K562 (cell line): Measurements from ENCODE around the gene UBE2D2. TPM values are rescaled to one million over a fixed set of nuclear protein-coding genes. Genes with fewer than 3 reads are reported as not detected.

Experiments used
- ATAC-seq: fragments of 200-7000 bp; cut with Tn5 transposase; 3 replicates; pipeline ENCODE4 v1.9.1; 2020; ENCODE audit warnings: moderate library complexity
- BruUV-seq: library from RNA; stranded (reverse); fragments of 400-500 nt; replicated peaks from 2 replicates; lab custom pipeline; 2021; lab: Mats Ljungman, UMichigan
- CTCF ChIA-PET: fragments of 300-600 bp; formaldehyde crosslinking; extraction: SDS; loops from one replicate; lab custom pipeline; 2021; ENCODE audit warnings: low intra/inter-chr PET ratio; lab: Yijun Ruan, JAX
- POLR2A ChIA-PET: fragments of 300-600, 350-650 bp; sonication (Branson Sonifier 250); formaldehyde crosslinking; extraction: SDS; loops from one replicate; lab custom pipeline; 2021; ENCODE audit warnings: antibody characterized with exemption, inconsistent platforms; lab: Yijun Ruan, JAX
- DNase-seq, 4 experiments: peaks; one replicate each; pipeline versions ENCODE4 v3.0.0 to v3.0.0-alpha.2; 2011 to 2018; ENCODE audit warnings: low spot score in 3 of 4, mixed read lengths in 3 of 4; ENCODE audit errors: extremely low read depth in 1 of 4
- FAIRE-seq: peaks from 2 replicates; lab custom pipeline; 2011; peaks lifted over from hg19 to GRCh38; lab: Jason Lieb, UNC
- H2AFZ ChIP-seq: 2 replicates; pipeline ENCODE4 v1.6.0; 2011; ENCODE audit warnings: low read depth, low read length, control low read depth, inconsistent platforms
- H3K27ac ChIP-seq: fragments of 200-600 bp; 3 replicates; pipeline ENCODE4 v1.8.0; 2011; ENCODE audit warnings: low read depth, mild to moderate bottlenecking, control low read depth, inconsistent platforms, low read length, moderate library complexity, mixed read lengths; ENCODE audit errors: extremely low read depth
- H3K27me3 ChIP-seq, 2 experiments: fragments of 300-600 bp in 1 of 2; 2 replicates in 1 of 2; 3 replicates in 1 of 2; pipeline versions ENCODE4 v1.6.0 to v1.8.0; 2011; ENCODE audit warnings: inconsistent platforms in 2 of 2, low read length in 2 of 2, mild to moderate bottlenecking in 1 of 2, mixed read lengths in 1 of 2, moderate library complexity in 1 of 2; ENCODE audit not compliant: control insufficient read depth in 2 of 2, insufficient read depth in 2 of 2
- H3K36me3 ChIP-seq: fragments of 300-600 bp; 3 replicates; pipeline ENCODE4 v1.8.0; 2011; ENCODE audit warnings: mild to moderate bottlenecking, low read length, inconsistent platforms; ENCODE audit not compliant: control insufficient read depth, insufficient read depth
- H3K4me1 ChIP-seq, 2 experiments: fragments of 200-600 bp in 1 of 2; replicated peaks in 1 of 2; 2 replicates in 1 of 2; 3 replicates in 1 of 2; pipeline versions ENCODE4 v1.5.1 to v1.8.0; 2011; ENCODE audit warnings: inconsistent platforms in 2 of 2, low read length in 2 of 2, mild to moderate bottlenecking in 1 of 2, mixed read lengths in 1 of 2, moderate library complexity in 1 of 2; ENCODE audit not compliant: control insufficient read depth in 2 of 2, insufficient read depth in 2 of 2
- H3K4me2 ChIP-seq: 2 replicates; pipeline ENCODE4 v1.6.1; 2011; ENCODE audit warnings: low read length, control low read depth, inconsistent platforms, mixed read lengths; ENCODE audit not compliant: insufficient read depth
- H3K4me3 ChIP-seq: fragments of 200-600 bp; sonication (generic), shearing (Covaris generic); 2 replicates; pipeline ENCODE4 v1.5.1; 2016; ENCODE audit warnings: control low read depth, inconsistent platforms
- H3K79me2 ChIP-seq: fragments of 200-600 bp; 3 replicates; pipeline ENCODE4 v1.8.0; 2011; ENCODE audit warnings: low read length, inconsistent platforms; ENCODE audit not compliant: control insufficient read depth, insufficient read depth
- H3K9ac ChIP-seq, 2 experiments: 2 replicates each; pipeline versions ENCODE4 v1.6.0 to v1.6.1; 2011; ENCODE audit warnings: low read depth in 2 of 2, low read length in 2 of 2, control low read depth in 1 of 2, inconsistent platforms in 1 of 2, mild to moderate bottlenecking in 1 of 2, mixed read lengths in 1 of 2; ENCODE audit not compliant: insufficient read depth in 1 of 2
- H3K9me1 ChIP-seq: one replicate; pipeline ENCODE4 v1.6.0; 2011; ENCODE audit warnings: inconsistent platforms, mild to moderate bottlenecking, low read length, moderate library complexity; ENCODE audit not compliant: control insufficient read depth, insufficient read depth
- H3K9me3 ChIP-seq: replicated peaks from 2 replicates; pipeline ENCODE4 v1.5.1; 2011; ENCODE audit warnings: low read depth, low read length, inconsistent platforms; ENCODE audit not compliant: control insufficient read depth, insufficient read depth
- H4K20me1 ChIP-seq: replicated peaks from 2 replicates; pipeline ENCODE4 v1.6.1; 2011; ENCODE audit warnings: low read length, inconsistent platforms, mixed read lengths; ENCODE audit not compliant: control insufficient read depth, insufficient read depth
- KAT7 ChIP-seq: sonication (generic); formaldehyde crosslinking; IDR thresholded peaks from 2 replicates; pipeline ENCODE4 v1.8.0; 2022; ENCODE audit warnings: missing genetic modification reagents, mild to moderate bottlenecking, borderline replicate concordance
- MBD1 ChIP-seq: fragments of 250-450 bp; sonication (Bioruptor Pico); IDR thresholded peaks from 2 replicates; pipeline ENCODE4 v1.8.0; 2022; ENCODE audit warnings: inconsistent platforms
- PYGO2 ChIP-seq: fragments of 450-650 bp; IDR thresholded peaks from 2 replicates; pipeline ENCODE4 v1.6.1; 2016; ENCODE audit warnings: mild to moderate bottlenecking, missing genetic modification characterization, moderate library complexity, missing compliant biosample characterization
- SNIP1 ChIP-seq: fragments of 450-650 bp; IDR thresholded peaks from 2 replicates; pipeline ENCODE4 v1.7.1; 2017; ENCODE audit warnings: low read depth, mild to moderate bottlenecking
- TCF15 ChIP-seq: fragments of 250-450 bp; sonication (Bioruptor Pico); IDR thresholded peaks from 2 replicates; pipeline ENCODE4 v1.8.0; 2022; ENCODE audit warnings: moderate library complexity, mild to moderate bottlenecking, inconsistent platforms
- WGBS: fragments of 100-300 bp; shearing (Covaris generic); methylation state at CpG from one replicate; pipeline ENCODE4 v1.1.6; 2016; ENCODE audit warnings: low coverage, mixed read lengths; ENCODE audit not compliant: insufficient coverage; ENCODE audit errors: missing lambda C conversion rate; 5-methylcytosine and 5-hydroxymethylcytosine counted together
- in situ Hi-C: fragments of 300-500 bp; cut with MboI; formaldehyde crosslinking; loops from 4 replicates; pipeline ENCODE4 v1.15.0; 2018; ENCODE audit warnings: inconsistent platforms, mixed read lengths
- intact Hi-C: fragments of 100-400 bp; cut with micrococcal nuclease; formaldehyde crosslinking; loops from 2 replicates; pipeline ENCODE4 v1.14.2; 2022
- polyA plus RNA-seq, 8 experiments: library from polyadenylated mRNA; depleted of rRNA in 4 of 8; stranded (reverse) in 5 of 8; unstranded in 3 of 8; fragments of >200 nt; fragmentation: Nextera tagmentation in 2 of 8; fragmentation: Illumina TruSeq in 1 of 8; extraction: Ambion mirVana in 2 of 8; extraction: Trizol in 1 of 8; gene quantifications; 2 replicates each; pipeline versions ENCODE4 v1.2.1 to v1.2.3, GENCODE V29; 2011 to 2014; ENCODE audit warnings: inconsistent platforms in 1 of 8, missing spikeins in 1 of 8
- total RNA-seq, 7 experiments: library from RNA; depleted of rRNA in 6 of 7; stranded (reverse); fragments of >200 nt in 6 of 7; fragmentation: Illumina TruSeq in 2 of 7; extraction: Trizol in 2 of 7; gene quantifications; 2 replicates each; pipeline versions ENCODE4 v1.2.1 to v1.2.3, GENCODE V29; 2011 to 2021; ENCODE audit warnings: low replicate concordance in 1 of 7
- TF ChIP-seq, protein P1 (sequence below): fragments of 250-450 bp; sonication (Bioruptor Pico); IDR thresholded peaks from 2 replicates; pipeline ENCODE4 v1.4.0; 2020; ENCODE audit warnings: mild to moderate bottlenecking, moderate library complexity

Gene UBE2D2
- total and polyA plus RNA-seq, 9 of the 15 experiments (the other 6 are each of a cell fraction or from before 2014, with no cell fraction given), result 53.6 to 198 (median 122) TPM

DNA sequence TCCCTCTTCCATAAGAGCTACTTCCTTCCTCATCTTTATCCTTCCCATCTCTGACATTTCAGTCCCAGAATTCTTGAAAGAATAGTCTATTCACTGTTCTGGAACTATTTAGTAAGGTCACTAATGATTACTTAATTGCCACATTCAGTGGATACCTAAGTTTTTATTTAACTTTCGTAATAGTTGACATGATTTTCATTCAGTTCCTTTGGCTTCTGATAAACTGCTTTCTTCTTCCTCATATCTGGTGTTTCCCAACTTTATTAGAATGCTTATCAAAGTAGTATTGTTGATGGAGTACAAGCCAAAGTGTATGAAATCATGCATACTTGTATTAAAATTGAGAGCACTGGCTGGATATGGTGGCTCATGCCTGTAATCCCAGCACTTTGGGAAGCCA is 10.8 kb downstream of the UBE2D2 start:
- no peak overlapping the region for H3K4me3 ChIP-seq
- FAIRE-seq (no peak), DNase-seq (no peak), ATAC-seq (no peak)
- no peak overlapping the region for H2AFZ ChIP-seq
- TF ChIP-seq PYGO2 (tag) (no peak), MBD1 (0 out of 2 replicates have a peak, but pooled peaks have one; percentile 25), SNIP1 (no peak), KAT7 (CRISPR knock-in tag) (no peak), TCF15 (CRISPR knock-in tag) (no peak)
- TF ChIP-seq, protein P1, sequence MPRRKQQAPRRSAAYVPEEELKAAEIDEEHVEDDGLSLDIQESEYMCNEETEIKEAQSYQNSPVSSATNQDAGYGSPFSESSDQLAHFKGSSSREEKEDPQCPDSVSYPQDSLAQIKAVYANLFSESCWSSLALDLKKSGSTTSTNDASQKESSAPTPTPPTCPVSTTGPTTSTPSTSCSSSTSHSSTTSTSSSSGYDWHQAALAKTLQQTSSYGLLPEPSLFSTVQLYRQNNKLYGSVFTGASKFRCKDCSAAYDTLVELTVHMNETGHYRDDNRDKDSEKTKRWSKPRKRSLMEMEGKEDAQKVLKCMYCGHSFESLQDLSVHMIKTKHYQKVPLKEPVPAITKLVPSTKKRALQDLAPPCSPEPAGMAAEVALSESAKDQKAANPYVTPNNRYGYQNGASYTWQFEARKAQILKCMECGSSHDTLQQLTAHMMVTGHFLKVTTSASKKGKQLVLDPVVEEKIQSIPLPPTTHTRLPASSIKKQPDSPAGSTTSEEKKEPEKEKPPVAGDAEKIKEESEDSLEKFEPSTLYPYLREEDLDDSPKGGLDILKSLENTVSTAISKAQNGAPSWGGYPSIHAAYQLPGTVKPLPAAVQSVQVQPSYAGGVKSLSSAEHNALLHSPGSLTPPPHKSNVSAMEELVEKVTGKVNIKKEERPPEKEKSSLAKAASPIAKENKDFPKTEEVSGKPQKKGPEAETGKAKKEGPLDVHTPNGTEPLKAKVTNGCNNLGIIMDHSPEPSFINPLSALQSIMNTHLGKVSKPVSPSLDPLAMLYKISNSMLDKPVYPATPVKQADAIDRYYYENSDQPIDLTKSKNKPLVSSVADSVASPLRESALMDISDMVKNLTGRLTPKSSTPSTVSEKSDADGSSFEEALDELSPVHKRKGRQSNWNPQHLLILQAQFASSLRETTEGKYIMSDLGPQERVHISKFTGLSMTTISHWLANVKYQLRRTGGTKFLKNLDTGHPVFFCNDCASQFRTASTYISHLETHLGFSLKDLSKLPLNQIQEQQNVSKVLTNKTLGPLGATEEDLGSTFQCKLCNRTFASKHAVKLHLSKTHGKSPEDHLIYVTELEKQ (CRISPR knock-in tag), result no peak
- peaks cover 69% of the 10 kb centered on the region for H3K36me3 ChIP-seq
- WGBS, result 100% methylated on average over 1 of the region's 1 CpG
- in situ Hi-C loops, result no loop called here
- BruUV-seq, result TSS peak; percentile 30
- peaks cover 93% of the 10 kb centered on the region for H3K79me2 ChIP-seq
- ChIA-PET POLR2A (interaction anchor here (0.6 to 3.2 kb wide), 4 partner anchors 8 to 27 kb away, joined by 3 to 17 read pairs (median 6); partner anchors contain the start of gene UBE2D2), CTCF (no interaction called here)
- intact Hi-C loops, result no loop called here
- no peaks in the 10 kb centered on the region; a peak in 1 of 5 replicates for H3K4me1 ChIP-seq
- no peaks in the 10 kb centered on the region for H3K9me3 ChIP-seq
- no peak overlapping the region for H3K9ac ChIP-seq
- H3K9me1 ChIP-seq, result no peaks in the 10 kb centered on the region
- peaks cover 25% of the 10 kb centered on the region for H4K20me1 ChIP-seq
- no peaks in the 10 kb centered on the region for H3K27me3 ChIP-seq
- no peak overlapping the region for H3K27ac ChIP-seq
- no peak overlapping the region for H3K4me2 ChIP-seq
